ENCODE data around the gene C2CD3.

Gene C2CD3

DNA sequence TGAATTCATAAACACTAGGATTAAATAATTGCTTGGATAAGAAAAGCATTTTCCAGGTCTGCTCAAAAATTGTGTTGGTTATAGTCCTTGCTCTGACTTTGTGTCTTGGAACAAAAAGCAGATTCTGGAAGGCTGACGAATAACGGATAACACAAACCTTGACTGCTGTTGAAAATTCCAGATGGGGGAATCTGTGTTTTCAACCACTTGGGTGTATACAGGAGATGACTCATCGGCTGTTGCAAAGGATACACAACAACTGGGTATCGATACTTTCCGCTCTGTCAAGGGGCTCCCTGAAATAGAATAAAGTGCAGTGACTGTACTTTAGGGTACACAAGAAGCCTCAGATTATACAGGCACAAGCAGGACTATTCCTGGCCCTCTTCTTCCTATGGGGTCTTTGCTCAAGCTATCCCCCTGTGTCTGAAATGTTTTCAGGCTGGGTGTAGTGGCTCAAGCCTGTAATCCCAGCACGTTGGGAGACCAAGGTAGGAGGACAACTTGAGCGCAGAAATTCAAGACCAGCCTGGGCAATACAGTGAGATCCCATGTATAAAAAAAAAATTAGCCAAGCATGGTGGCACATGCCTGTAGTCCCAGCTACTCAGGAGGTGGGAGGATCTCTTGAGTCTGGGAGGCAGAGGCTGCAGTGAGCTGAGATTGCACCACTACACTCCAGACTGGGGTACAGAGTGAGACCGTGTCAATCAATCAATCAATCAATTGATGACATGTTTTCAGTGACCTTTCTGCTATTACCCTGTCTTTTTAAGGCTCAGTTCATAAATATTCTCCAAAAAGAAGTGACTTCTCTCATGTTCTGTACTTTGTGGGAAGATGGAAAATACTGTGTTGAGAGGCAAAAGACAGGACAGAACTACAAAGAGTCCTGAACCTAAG lies 113.3 kb downstream of the C2CD3 start:
- TF ChIP-seq, protein P1, sequence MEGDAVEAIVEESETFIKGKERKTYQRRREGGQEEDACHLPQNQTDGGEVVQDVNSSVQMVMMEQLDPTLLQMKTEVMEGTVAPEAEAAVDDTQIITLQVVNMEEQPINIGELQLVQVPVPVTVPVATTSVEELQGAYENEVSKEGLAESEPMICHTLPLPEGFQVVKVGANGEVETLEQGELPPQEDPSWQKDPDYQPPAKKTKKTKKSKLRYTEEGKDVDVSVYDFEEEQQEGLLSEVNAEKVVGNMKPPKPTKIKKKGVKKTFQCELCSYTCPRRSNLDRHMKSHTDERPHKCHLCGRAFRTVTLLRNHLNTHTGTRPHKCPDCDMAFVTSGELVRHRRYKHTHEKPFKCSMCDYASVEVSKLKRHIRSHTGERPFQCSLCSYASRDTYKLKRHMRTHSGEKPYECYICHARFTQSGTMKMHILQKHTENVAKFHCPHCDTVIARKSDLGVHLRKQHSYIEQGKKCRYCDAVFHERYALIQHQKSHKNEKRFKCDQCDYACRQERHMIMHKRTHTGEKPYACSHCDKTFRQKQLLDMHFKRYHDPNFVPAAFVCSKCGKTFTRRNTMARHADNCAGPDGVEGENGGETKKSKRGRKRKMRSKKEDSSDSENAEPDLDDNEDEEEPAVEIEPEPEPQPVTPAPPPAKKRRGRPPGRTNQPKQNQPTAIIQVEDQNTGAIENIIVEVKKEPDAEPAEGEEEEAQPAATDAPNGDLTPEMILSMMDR (IDR thresholded peaks at IDR 0.05), result no peak
- no peak overlapping the region for H3K27ac ChIP-seq
- peaks cover 5 to 40% (median 17%) of the 10 kb centered on the region in 3 donors for H3K36me3 ChIP-seq
- no peak for DNase-seq
- no peaks in the 10 kb centered on the region for H3K4me1 ChIP-seq
- H3K4me3 ChIP-seq, result no peak overlapping the region
- intact Hi-C loops (cut with DNase I; ENCODE audit: low total_unique reads), result no loop called here
- no peaks in the 10 kb centered on the region for H3K9me3 ChIP-seq
- no peaks in the 10 kb centered on the region for H3K27me3 ChIP-seq

DNA sequence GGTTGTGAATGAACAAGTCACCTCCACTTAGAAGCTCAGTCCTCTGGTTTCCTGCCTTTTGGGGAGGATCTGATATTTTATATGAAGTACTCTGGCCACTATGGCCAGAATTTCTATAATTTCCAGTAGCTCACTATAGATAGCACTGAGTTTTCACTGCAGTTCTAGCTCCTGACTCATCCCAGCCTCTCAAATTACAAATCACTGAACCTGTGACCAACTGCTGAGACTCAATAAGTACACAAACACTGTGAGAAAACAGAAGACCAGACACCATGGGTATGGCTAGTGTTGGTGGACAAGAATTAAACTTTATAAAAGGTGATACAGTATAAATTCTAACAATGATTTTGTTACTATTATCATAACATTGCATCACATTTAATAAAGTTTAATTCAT lies 114.9 kb downstream of the C2CD3 start:
- H3K4me1 ChIP-seq, result no peaks in the 10 kb centered on the region
- no peak overlapping the region for H3K27ac ChIP-seq
- no peaks in the 10 kb centered on the region for H3K9me3 ChIP-seq
- no peak overlapping the region for H3K4me3 ChIP-seq
- intact Hi-C loops (cut with DNase I; ENCODE audit: low total_unique reads), result no loop called here
- DNase-seq, result no peak
- no peaks in the 10 kb centered on the region for H3K27me3 ChIP-seq
- H3K36me3 ChIP-seq, result peaks cover 5 to 40% (median 17%) of the 10 kb centered on the region in 3 donors
- TF ChIP-seq, protein P1 (IDR thresholded peaks at IDR 0.05), result no peak

DNA sequence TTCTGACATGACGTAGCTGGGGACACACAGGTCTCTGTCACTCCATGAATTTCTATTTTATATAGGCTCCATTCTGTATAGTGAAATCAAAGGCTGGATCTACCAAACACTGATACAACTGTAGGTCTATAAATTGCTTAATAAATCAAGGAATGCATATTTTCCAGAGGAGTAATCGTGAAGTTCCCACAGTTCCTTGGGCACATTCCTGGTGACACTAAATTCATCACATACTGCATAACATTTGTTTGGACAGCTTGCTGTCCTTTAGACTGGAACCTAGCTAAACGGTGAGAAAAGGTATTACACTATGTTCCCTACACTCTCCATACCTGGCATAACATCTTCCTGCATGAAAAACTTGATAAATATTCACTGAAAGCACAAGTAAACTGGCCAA lies 120.3 kb downstream of the C2CD3 start:
- intact Hi-C loops (cut with DNase I; ENCODE audit: low total_unique reads), result no loop called here
- Histone ChIP-seq H3K36me3 (peaks cover 22 to 52% (median 22%) of the 10 kb centered on the region in 3 donors), H3K27me3 (no peaks in the 10 kb centered on the region), H3K9me3 (no peaks in the 10 kb centered on the region), H3K27ac (no peak overlapping the region), H3K4me1 (no peaks in the 10 kb centered on the region), H3K4me3 (no peak overlapping the region)
- DNase-seq, result no peak
- TF ChIP-seq, protein P1 (IDR thresholded peaks at IDR 0.05), result no peak

DNA sequence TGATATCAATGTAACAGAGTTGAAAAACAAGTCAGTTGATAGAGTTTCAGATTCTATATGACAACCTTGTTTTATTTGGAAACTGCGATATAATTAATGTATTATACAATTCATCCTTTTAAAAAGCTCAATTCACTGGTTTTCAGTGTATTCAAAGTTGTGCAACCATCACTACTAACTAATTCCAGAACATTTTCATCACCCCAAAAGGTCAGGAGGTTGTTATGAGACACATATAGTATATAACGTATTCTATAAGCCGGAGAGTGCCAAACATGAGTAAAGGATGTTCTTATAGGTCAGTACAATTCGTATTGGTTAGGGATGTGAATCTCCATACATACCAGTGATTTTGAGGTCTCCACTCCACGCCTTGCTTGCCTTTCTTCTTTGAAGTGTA lies 121.8 kb downstream of the C2CD3 start:
- no peak overlapping the region for H3K4me3 ChIP-seq
- no peaks in the 10 kb centered on the region for H3K27me3 ChIP-seq
- no peak overlapping the region for H3K27ac ChIP-seq
- H3K4me1 ChIP-seq, result no peaks in the 10 kb centered on the region
- H3K36me3 ChIP-seq, result peaks cover 22 to 47% (median 22%) of the 10 kb centered on the region in 3 donors
- intact Hi-C loops (cut with DNase I; ENCODE audit: low total_unique reads), result no loop called here
- TF ChIP-seq, protein P1 (IDR thresholded peaks at IDR 0.05), result no peak
- no peak for DNase-seq
- no peaks in the 10 kb centered on the region for H3K9me3 ChIP-seq

DNA sequence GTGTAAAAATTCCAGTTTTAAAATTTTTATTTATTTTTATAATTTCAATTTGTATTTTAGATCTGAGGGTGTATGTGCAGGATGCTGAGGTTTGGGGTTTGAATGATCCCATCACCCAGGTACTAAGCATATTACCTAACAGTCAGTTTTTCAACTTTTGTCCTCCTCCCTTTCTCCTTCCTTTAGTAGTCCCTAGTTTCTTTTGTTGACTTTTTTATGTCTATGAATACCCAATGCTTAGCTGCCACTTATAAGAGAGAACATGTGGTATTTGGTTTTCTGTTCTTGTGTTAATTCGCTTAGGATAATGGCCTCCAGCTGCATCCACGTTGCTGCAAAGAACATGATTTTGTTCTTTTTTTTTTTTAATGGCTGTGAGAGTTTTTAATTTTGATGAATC lies 126.3 kb downstream of the C2CD3 start:
- Histone ChIP-seq H3K27ac (no peak overlapping the region), H3K36me3 (peaks cover 22 to 63% (median 45%) of the 10 kb centered on the region in 3 donors)
- TF ChIP-seq, protein P1 (IDR thresholded peaks at IDR 0.05), result no peak

More for the DNA sequence above, 126.3 kb downstream of the C2CD3 start:
- intact Hi-C loops (cut with DNase I; ENCODE audit: low total_unique reads), result no loop called here
- Histone ChIP-seq H3K27me3 (no peaks in the 10 kb centered on the region), H3K4me1 (no peaks in the 10 kb centered on the region), H3K9me3 (no peaks in the 10 kb centered on the region), H3K4me3 (no peak overlapping the region)
- no peak for DNase-seq
